Stimulated activated CD8-positive, alpha-beta memory T cell treated with anti-CD3 and anti-CD28 coated beads, Interleukin-12 subunit alpha, Interleukin-12 subunit beta, amount 100 ng/mL, for 24 hours (primary cell): ENCODE results near the gene KCNH5.
"Not testable (repeated sequence)": the region's sequence is repeated elsewhere in the genome, so short reads cannot be mapped to it uniquely, and the experiment has no call there.

Experiments used
- DNase-seq: peaks from one replicate; pipeline ENCODE4 v3.0.0-alpha.2; 2020; ENCODE audit errors: extremely low read depth

Gene KCNH5

GRCh38 chr14:62882967-62883366 is 162.3 kb downstream of the KCNH5 start:
- DNase-seq = no peak

- DNase-seq = no peak
These were observed 178.9 kb downstream of the KCNH5 start for GRCh38 chr14:62866376-62866775.

- no peak for DNase-seq
These were observed 180.7 kb downstream of the KCNH5 start for GRCh38 chr14:62864588-62864987.

GRCh38 chr14:62858011-62858410 is 187.2 kb downstream of the KCNH5 start:
- DNase-seq = not testable (repeated sequence)

- no peak for DNase-seq
These were observed 190.3 kb downstream of the KCNH5 start for GRCh38 chr14:62854951-62855350.

GRCh38 chr14:62847168-62847567 is 198.1 kb downstream of the KCNH5 start:
- no peak for DNase-seq

- DNase-seq = no peak
These were observed 200.7 kb downstream of the KCNH5 start for GRCh38 chr14:62844546-62844945.

- DNase-seq = no peak
These were observed 221.2 kb downstream of the KCNH5 start for GRCh38 chr14:62824086-62824485.

GRCh38 chr14:62819931-62820330 is 225.3 kb downstream of the KCNH5 start:
- no peak for DNase-seq

GRCh38 chr14:62807636-62808035 is 237.6 kb downstream of the KCNH5 start:
- no peak for DNase-seq

- no peak for DNase-seq
These were observed 244.7 kb downstream of the KCNH5 start for GRCh38 chr14:62800577-62800976.

GRCh38 chr14:62796431-62796830 is 248.8 kb downstream of the KCNH5 start:
- DNase-seq = no peak

GRCh38 chr14:62792578-62792977 is 252.7 kb downstream of the KCNH5 start:
- no peak for DNase-seq

GRCh38 chr14:62781328-62781727 is 263.9 kb downstream of the KCNH5 start:
- not testable (repeated sequence) for DNase-seq

- DNase-seq = no peak
These were observed 266.4 kb downstream of the KCNH5 start for GRCh38 chr14:62778852-62779251.

GRCh38 chr14:62778310-62778709 is 266.9 kb downstream of the KCNH5 start:
- no peak for DNase-seq

- no peak for DNase-seq
These were observed 267.7 kb downstream of the KCNH5 start for GRCh38 chr14:62777510-62777909.

- no peak for DNase-seq
These were observed 269.0 kb downstream of the KCNH5 start for GRCh38 chr14:62776300-62776699.

GRCh38 chr14:62768753-62769152 is 276.5 kb downstream of the KCNH5 start:
- DNase-seq = no peak

GRCh38 chr14:62763951-62764350 is 281.3 kb downstream of the KCNH5 start:
- no peak for DNase-seq

- no peak for DNase-seq
These were observed 285.5 kb downstream of the KCNH5 start for GRCh38 chr14:62759796-62760195.

GRCh38 chr14:62746881-62747280 is 298.4 kb downstream of the KCNH5 start:
- not testable (repeated sequence) for DNase-seq

- DNase-seq = no peak
These were observed 299.8 kb downstream of the KCNH5 start for GRCh38 chr14:62745496-62745895.

GRCh38 chr14:62743560-62743959 is 301.7 kb downstream of the KCNH5 start:
- DNase-seq = no peak

- no peak for DNase-seq
These were observed 302.1 kb downstream of the KCNH5 start for GRCh38 chr14:62743118-62743517.
